Neural progenitor cell (in vitro differentiated cells): ENCODE results near the gene XIST. TPM values are rescaled to one million over a fixed set of nuclear protein-coding genes. Genes with fewer than 3 reads are reported as not detected.
"Not testable (repeated sequence)": the region's sequence is repeated elsewhere in the genome, so short reads cannot be mapped to it uniquely, and the experiment has no call there.

Source experiments
- DNase-seq: peaks from one replicate; pipeline ENCODE4 v3.0.0-alpha.2; 2016; ENCODE audit warnings: low spot score
- H2AFZ ChIP-seq: fragments of 200-600 bp; sonication (generic); replicated peaks from 2 replicates; pipeline ENCODE4 v1.6.1; 2016; ENCODE audit warnings: antibody characterized with exemption
- H3F3A ChIP-seq: fragments of 200-600 bp; sonication (generic); 2 replicates; pipeline ENCODE4 v1.6.1; 2016; ENCODE audit warnings: antibody characterized with exemption, low read depth
- H3K27ac ChIP-seq: fragments of 200-600 bp; sonication (generic); 2 replicates; pipeline ENCODE4 v1.5.1; 2016; ENCODE audit warnings: mild to moderate bottlenecking
- H3K27me3 ChIP-seq: fragments of 200-600 bp; sonication (generic); 2 replicates; pipeline ENCODE4 v1.6.1; 2016; ENCODE audit warnings: mild to moderate bottlenecking, moderate library complexity
- H3K36me3 ChIP-seq: fragments of 200-600 bp; sonication (generic); 2 replicates; pipeline ENCODE4 v1.5.1; 2016
- H3K4me1 ChIP-seq: fragments of 200-600 bp; sonication (generic); 2 replicates; pipeline ENCODE4 v1.6.1; 2016; ENCODE audit warnings: mixed run types
- H3K4me2 ChIP-seq: fragments of 200-600 bp; sonication (generic); 2 replicates; pipeline ENCODE4 v1.6.1; 2016
- H3K4me3 ChIP-seq: fragments of 200-600 bp; sonication (generic); 2 replicates; pipeline ENCODE4 v1.5.1; 2016
- H3K79me2 ChIP-seq: fragments of 200-600 bp; sonication (generic); 2 replicates; pipeline ENCODE4 v1.6.1; 2016; ENCODE audit warnings: low read depth
- H3K9ac ChIP-seq: fragments of 200-600 bp; sonication (generic); 2 replicates; pipeline ENCODE4 v1.6.1; 2016
- H3K9me3 ChIP-seq: fragments of 200-600 bp; sonication (generic); 2 replicates; pipeline ENCODE4 v1.5.1; 2016; ENCODE audit warnings: low read depth
- H4K20me1 ChIP-seq: fragments of 200-600 bp; sonication (generic); 2 replicates; pipeline ENCODE4 v1.6.1; 2016; ENCODE audit warnings: low read depth
- H3K27ac Mint-ChIP-seq: 3 replicates; pipeline ENCODE4 v1.8.0; 2021; ENCODE audit warnings: mixed read lengths
- H3K27me3 Mint-ChIP-seq: 2 replicates; pipeline ENCODE4 v1.8.0; 2022; ENCODE audit warnings: low read depth, mild to moderate bottlenecking, inconsistent platforms, moderate library complexity, mixed read lengths; ENCODE audit not compliant: insufficient read depth
- H3K36me3 Mint-ChIP-seq: 3 replicates; pipeline ENCODE4 v1.8.0; 2021; ENCODE audit warnings: mixed read lengths
- H3K4me1 Mint-ChIP-seq: 3 replicates; pipeline ENCODE4 v1.8.0; 2021; ENCODE audit warnings: mixed read lengths
- H3K4me3 Mint-ChIP-seq: 3 replicates; pipeline ENCODE4 v1.8.0; 2021; ENCODE audit warnings: mild to moderate bottlenecking, moderate library complexity, mixed read lengths
- H3K9me3 Mint-ChIP-seq: 3 replicates; pipeline ENCODE4 v1.8.0; 2020; ENCODE audit warnings: mixed read lengths
- CTCF ChIP-seq: fragments of 200-600 bp; sonication (generic); IDR thresholded peaks from 2 replicates; pipeline ENCODE4 v1.5.1; 2017; ENCODE audit warnings: antibody characterized with exemption, mild to moderate bottlenecking
- EZH2 ChIP-seq: fragments of 200-600 bp; sonication (generic); IDR thresholded peaks from 2 replicates; pipeline ENCODE4 v1.6.1; 2017; ENCODE audit warnings: antibody characterized with exemption, mild to moderate bottlenecking, moderate library complexity
- EZH2phosphoT487 ChIP-seq: fragments of 200-600 bp; sonication (generic); IDR thresholded peaks from 2 replicates; pipeline ENCODE4 v1.6.1; 2017; ENCODE audit warnings: antibody characterized with exemption
- total RNA-seq: library from RNA; depleted of rRNA; stranded (reverse); fragments of >200 nt; gene quantifications from 2 replicates; pipeline ENCODE4 v1.2.3, GENCODE V29; 2015; ENCODE audit warnings: low replicate concordance

The XIST gene
- not detected in 2 replicates for total RNA-seq

GRCh38 chrX:73852467-73852866 is at the start of gene XIST:
TSS of gene XIST (minus strand) at chrX:73852714.
- Histone ChIP-seq H3K27me3 (no peaks in the 10 kb centered on the region), H3K9ac (no peak within 1 kb of the TSS), H3K9me3 (no peaks in the 10 kb centered on the region), H4K20me1 (peaks cover 14% of the 10 kb centered on the region), H3F3A (peaks cover 21% of the 10 kb centered on the region), H3K4me3 (no peak within 1 kb of the TSS), H2AFZ (no peak within 1 kb of the TSS), H3K27ac (no peak within 1 kb of the TSS), H3K79me2 (no peaks in the 10 kb centered on the region), H3K4me1 (peaks cover 24% of the 10 kb centered on the region), H3K36me3 (no peaks in the 10 kb centered on the region), H3K4me2 (no peak within 1 kb of the TSS)
- TF ChIP-seq EZH2 (no peak), CTCF (no peak), EZH2phosphoT487 (no peak)
- Mint-ChIP-seq H3K9me3 (peaks cover 2% of the 10 kb centered on the region), H3K27me3 (peaks cover 2% of the 10 kb centered on the region), H3K27ac (no peak within 1 kb of the TSS), H3K36me3 (no peaks in the 10 kb centered on the region), H3K4me3 (no peak within 1 kb of the TSS), H3K4me1 (peaks cover 8% of the 10 kb centered on the region)
- no peak for DNase-seq

- H3K4me1 ChIP-seq, H3K9ac ChIP-seq, H3K4me1 Mint-ChIP-seq, DNase-seq, H3F3A ChIP-seq, H3K27ac ChIP-seq, H3K27ac Mint-ChIP-seq, H3K36me3 ChIP-seq, H4K20me1 ChIP-seq, H3K36me3 Mint-ChIP-seq, H3K4me3 Mint-ChIP-seq, H3K79me2 ChIP-seq, H3K27me3 Mint-ChIP-seq, H3K4me2 ChIP-seq, H3K4me3 ChIP-seq, H3K9me3 ChIP-seq, H2AFZ ChIP-seq, H3K27me3 ChIP-seq: not testable (repeated sequence)
- H3K9me3 Mint-ChIP-seq, result peaks cover 35% of the 10 kb centered on the region
Measured at GRCh38 chrX:73898315-73898714, 45.8 kb upstream of the XIST start.

GRCh38 chrX:73892515-73893090 is 40.1 kb upstream of the XIST start:
- not testable (repeated sequence) for H3K4me3 ChIP-seq, H3K4me1 ChIP-seq, H3F3A ChIP-seq, DNase-seq, H3K36me3 Mint-ChIP-seq, H4K20me1 ChIP-seq, H3K4me2 ChIP-seq, H3K27ac ChIP-seq, H3K4me3 Mint-ChIP-seq, H3K27ac Mint-ChIP-seq, H3K27me3 Mint-ChIP-seq, H3K9me3 ChIP-seq, H3K9ac ChIP-seq, H3K36me3 ChIP-seq, H3K4me1 Mint-ChIP-seq, H3K27me3 ChIP-seq, H2AFZ ChIP-seq, H3K79me2 ChIP-seq
- H3K9me3 Mint-ChIP-seq, result peaks cover 26% of the 10 kb centered on the region

- H2AFZ ChIP-seq, H3K4me1 ChIP-seq, H3K79me2 ChIP-seq, H4K20me1 ChIP-seq, H3K27ac ChIP-seq, H3K4me2 ChIP-seq, H3K4me3 ChIP-seq, H3K27ac Mint-ChIP-seq, H3K4me1 Mint-ChIP-seq, H3K36me3 Mint-ChIP-seq, H3K27me3 Mint-ChIP-seq, H3F3A ChIP-seq, H3K9ac ChIP-seq, H3K27me3 ChIP-seq, H3K36me3 ChIP-seq, DNase-seq, H3K9me3 ChIP-seq, H3K4me3 Mint-ChIP-seq: not testable (repeated sequence)
- H3K9me3 Mint-ChIP-seq, result peaks cover 22% of the 10 kb centered on the region
Measured at GRCh38 chrX:73882260-73882659, 29.7 kb upstream of the XIST start.

- no peak overlapping the region for H3K27ac Mint-ChIP-seq
Measured at GRCh38 chrX:73877687-73878086, 25.2 kb upstream of the XIST start.

More at GRCh38 chrX:73877687-73878086, 25.2 kb upstream of the XIST start:
- no peaks in the 10 kb centered on the region for H3K4me1 Mint-ChIP-seq
- DNase-seq, result no peak
- no peaks in the 10 kb centered on the region for H3K4me1 ChIP-seq
- H4K20me1 ChIP-seq, result no peaks in the 10 kb centered on the region
- H3K4me2 ChIP-seq, result no peak overlapping the region
- H3K4me3 Mint-ChIP-seq, result no peak overlapping the region
- H3F3A ChIP-seq, result no peaks in the 10 kb centered on the region
- peaks cover 17% of the 10 kb centered on the region for H3K9me3 Mint-ChIP-seq
- H3K4me3 ChIP-seq, result no peak overlapping the region
- H3K36me3 ChIP-seq, result no peaks in the 10 kb centered on the region
- peaks cover 5% of the 10 kb centered on the region for H3K27me3 Mint-ChIP-seq
- no peaks in the 10 kb centered on the region for H3K9me3 ChIP-seq
- H3K9ac ChIP-seq, result no peak overlapping the region
- H3K27ac ChIP-seq, result no peak overlapping the region
- H3K36me3 Mint-ChIP-seq, result peaks cover 3% of the 10 kb centered on the region
- no peaks in the 10 kb centered on the region for H3K79me2 ChIP-seq
- H3K27me3 ChIP-seq, result no peaks in the 10 kb centered on the region
- H2AFZ ChIP-seq, result no peak overlapping the region
- TF ChIP-seq EZH2phosphoT487 (no peak), EZH2 (no peak), CTCF (no peak)
